RPMI7951 (cell line): ENCODE results near the gene SUMO4. TPM values are rescaled to one million over a fixed set of nuclear protein-coding genes. Genes with fewer than 3 reads are reported as not detected.

Experiments used
- DNase-seq: peaks from one replicate; pipeline ENCODE4 v3.0.0-alpha.2; 2012; ENCODE audit warnings: low read depth
- total RNA-seq: library from RNA; depleted of rRNA; stranded (reverse); fragments of >200 nt; shearing (Covaris generic); gene quantifications from 2 replicates; pipeline ENCODE4 v1.2.3, GENCODE V29; 2014; rRNA removed

Gene SUMO4
- total RNA-seq = 0.78 and 0.84 TPM in 2 replicates

DNA sequence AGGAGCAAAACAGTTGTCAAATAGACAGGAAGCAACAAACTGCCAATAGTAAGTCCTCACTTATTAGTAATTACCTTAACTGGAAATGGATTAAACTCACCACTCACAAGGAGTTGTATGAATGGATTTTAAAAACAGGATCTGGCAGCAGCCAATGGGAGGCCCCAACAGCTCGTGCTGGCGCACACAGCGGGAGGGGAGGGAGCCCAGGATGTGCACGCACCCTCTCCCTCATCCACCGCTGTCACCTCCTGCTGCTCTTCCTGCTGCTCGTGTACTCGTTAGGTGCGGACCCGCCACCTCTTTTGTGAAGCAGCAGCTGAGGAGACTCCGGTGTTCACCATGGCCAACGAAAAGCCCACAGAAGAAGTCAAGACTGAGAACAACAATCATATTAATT, at the start of gene SUMO4:
Gene SUMO4, plus strand, starts transcription at position 213 of the 400 bp plus-strand sequence. Its CDS starts 130 bp downstream, at position 343.
- no peak for DNase-seq

DNA sequence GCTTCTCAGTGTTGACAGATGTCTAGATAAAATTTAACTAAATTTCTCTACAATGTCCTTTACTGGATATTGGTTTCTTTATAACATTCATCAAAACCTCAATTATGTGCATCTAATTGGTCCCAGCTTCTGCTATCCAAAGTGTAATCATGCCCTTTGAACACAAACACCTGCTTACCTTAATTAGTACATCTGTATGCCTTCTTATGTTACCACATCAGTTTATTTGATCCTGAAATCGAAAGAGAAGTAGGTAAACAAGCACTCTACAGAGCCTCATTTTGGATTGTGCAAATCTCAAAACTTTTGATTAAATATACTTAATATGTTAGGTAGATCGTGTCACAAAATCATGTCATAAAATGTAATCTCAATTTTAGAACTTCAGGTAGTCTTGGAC, 46.1 kb upstream of the SUMO4 start:
- no peak for DNase-seq

DNA sequence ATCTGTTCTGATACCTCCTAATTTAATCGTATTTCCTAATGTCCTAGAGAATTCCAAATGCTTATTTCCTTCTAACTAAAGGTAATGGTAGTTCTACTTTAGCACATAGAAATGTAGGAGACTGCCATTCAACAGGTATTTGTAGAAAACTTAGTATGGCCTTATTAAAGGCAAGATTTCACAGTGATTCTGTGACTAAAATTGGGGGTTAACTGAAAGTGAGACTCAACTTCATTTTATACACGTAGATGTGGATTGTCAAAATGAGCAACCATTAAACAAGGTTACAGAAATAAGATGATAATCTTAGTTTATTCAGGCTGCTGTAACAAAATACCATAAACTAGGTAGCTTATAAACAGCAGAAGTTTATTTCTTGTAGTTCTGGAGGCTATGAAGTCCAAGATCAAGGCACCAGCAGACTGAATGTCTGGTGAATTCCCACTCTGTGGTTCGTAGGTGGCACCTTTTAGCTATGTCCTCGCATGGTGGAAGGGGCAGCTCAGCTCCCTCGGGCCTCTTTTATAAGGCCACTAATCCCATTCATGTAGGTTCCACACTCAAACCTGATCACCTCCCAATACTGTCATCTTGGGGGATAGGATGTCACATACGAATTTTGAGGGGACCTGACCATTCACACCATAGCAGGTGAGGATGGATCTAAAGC, 43.8 kb upstream of the SUMO4 start:
- DNase-seq = no peak

DNA sequence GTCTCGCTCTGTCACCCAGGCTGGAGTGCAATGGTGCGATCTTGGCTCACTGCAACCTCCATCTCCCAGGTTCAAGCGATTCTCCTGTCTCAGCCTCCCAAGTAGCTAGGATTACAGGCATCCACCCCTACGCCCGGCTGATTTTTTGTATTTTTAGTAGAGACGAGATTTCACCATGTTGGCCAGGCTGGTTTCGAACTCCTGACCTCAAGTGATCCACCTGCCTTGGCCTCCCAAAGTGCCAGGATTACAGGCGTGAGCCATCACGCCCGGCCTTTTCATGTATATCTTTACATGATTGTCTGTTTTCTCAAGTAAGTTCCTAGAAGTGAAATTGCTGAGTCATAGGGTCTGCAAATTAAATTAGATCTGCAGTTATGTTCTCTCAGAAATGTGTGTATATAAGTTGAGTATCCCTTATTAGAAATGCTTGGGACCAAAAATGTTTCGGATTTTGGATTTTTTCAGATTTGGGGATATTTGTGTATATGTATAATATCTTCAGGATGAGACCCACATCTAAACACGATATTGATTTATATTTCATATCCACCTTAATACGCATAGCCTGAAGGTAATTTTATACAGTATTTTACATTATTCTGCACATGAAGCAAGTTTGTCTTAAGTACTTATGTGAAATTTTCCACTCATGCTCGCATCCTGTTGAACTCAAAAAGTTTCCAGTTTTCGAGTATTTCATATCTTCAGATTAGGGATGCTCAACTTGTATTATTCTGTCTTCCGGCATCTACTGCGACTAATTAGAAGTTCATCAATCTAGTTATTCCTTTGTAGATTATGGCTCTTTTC, 42.1 kb upstream of the SUMO4 start:
- DNase-seq = no peak

DNA sequence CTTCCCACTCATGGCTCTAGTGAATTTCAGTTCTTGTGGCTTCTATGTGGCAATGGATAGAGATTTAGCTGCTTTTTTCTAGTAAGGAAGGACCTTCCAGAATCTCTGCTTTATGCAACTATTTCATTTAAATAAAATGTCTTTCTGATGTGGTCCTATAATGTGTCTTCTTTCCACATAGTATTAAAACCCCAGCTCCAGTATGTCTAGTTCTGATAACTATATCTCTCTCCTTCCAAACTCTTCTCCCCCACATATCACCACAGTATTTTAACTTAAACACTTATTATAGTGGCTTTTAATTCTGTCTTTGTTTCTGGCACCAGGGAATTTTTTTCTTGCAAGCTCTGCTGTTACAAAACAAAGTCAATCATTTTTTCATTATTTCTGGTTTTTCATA, 40.6 kb upstream of the SUMO4 start:
- no peak for DNase-seq

DNA sequence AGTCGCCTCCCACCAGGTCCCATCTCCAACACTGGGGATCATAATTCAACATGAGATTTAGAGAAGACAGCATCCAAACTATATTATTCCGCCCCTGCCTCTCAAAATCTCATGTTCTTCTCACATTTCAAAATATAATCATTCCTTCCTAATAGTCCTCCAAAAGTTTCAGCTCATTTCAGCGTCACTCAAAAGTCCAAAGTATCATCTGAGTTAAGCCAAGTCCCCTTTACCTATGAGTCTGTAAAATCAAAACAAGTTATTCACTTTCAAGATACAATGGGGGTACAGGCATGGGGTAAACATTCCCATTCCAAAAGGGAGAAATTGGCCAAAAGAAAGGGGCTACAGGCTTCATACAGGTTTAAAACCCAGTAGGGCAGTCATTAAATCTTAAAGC, 39.5 kb upstream of the SUMO4 start:
- DNase-seq = no peak

DNA sequence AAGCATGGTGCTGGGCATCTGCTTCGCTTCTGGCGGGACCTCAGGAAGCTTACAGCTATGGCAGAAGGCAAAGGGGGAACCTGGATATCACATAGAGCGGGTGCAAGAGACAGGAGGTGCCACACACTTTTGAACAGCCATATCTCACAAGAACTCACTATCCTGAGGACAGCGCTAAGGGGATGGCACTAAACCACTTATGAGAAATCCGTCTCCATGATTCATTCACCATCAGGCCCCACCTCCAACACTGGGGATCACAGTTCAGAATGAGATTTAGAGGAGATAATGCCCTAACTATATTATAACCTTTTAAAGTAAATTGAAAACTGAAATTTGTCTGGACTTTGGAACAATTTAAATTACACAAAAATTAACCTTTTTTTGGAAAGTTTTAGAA, 37.8 kb upstream of the SUMO4 start:
- peak; percentile 31 for DNase-seq

DNA sequence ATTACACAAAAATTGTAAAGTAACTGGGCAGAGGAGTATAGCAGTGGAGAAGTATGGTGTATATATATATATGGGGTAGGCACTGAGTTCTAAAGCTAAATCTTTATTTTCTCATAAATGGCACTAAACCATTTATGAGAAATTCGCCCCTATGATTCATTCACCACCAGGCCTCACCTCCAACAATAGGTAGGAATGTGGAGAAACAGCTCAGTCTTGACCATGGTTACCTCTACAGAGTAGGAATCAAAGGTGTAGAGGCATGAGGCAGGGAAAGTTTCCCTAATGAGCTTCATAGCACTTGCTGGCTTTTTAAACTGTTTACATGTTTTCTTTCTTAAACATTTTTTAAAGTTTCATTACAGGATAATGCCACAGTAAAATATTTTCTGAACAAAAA, 36.9 kb upstream of the SUMO4 start:
- no peak for DNase-seq

DNA sequence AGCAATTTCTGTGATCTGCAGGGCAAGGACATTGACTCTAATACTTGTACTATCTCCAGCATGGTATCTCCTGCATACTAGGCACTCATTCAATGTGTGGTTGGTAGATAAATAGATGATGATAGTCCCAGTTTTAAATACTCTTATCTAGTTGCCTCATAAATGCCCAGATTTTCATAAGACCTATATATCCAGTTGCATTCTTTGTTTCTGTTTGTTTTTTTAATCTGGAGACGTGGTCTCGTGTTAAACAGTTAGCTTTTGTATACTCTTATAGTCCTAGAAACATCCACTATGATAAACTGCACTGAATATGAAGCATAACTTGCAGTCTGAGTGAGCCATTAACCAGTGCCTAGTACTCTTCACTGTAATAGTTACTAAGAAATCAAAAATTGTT, 35.5 kb upstream of the SUMO4 start:
- DNase-seq = no peak

DNA sequence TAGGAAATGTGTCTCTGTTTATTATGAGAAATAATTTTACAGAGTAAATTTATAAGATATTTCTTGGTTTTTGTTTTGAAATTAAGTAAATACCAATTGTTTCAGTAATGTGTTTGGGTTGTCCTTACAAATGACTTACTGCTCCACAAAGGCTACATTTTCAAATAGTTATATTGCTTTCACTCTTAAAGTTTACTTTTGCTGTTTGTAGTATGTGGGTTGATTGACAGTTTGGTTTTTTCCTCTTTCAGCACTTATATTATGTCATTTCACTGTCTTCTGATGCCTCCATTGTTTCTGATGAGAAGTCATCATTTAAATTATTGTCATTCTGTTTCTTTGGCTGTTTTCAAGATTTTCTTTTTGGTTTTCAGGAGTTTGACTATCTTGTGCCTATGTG, 34.9 kb upstream of the SUMO4 start:
- no peak for DNase-seq

DNA sequence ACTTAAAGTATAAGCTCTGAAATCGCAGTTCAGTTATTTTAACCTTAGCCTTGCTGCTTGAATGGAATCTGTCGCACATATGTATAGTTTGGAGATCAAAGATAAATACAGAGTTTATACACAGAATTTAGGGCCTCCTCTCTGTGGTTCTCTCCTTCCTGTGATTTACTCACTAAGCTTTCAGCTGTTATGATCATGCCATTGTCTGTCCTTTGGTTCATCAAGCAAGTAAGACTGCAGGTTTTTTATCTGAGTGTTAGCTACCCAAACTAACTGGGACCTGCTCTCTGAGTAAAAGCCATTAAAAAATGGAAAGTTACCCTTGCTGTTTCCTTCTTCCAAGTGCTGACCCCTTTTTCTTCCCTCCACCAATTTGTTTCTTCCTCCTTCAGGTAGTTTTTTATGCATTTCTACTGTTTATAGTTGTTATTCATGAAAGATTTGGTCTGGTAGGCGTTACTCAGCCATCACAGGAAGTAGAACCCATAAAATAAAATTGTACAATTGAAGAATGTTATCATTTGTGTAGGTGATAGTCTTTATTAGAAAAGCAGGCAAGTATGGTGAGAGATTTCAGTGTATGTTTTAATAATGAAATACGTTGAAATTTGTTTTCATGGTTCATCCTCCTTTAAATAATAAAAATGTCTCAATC, 33.7 kb upstream of the SUMO4 start:
- DNase-seq = no peak

DNA sequence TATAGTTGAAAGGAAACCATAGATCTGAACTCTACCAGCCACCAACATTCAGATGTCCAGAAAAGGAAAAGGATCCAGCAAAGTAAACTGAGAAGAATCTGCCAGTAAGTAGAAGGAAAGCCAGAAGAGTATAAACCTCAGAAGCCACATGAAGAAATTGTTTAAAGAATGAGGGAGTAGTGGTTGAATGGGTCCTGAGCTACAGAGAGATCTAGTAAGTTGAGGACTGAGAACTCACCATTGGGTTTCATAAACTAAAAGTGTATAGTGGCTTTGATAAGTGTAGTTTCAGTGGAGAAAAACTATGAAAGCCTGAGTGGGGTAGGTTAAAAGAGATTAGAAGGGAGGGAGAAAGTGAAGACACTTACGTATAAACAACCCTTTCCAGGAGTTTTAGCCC, 32.0 kb upstream of the SUMO4 start:
- no peak for DNase-seq

DNA sequence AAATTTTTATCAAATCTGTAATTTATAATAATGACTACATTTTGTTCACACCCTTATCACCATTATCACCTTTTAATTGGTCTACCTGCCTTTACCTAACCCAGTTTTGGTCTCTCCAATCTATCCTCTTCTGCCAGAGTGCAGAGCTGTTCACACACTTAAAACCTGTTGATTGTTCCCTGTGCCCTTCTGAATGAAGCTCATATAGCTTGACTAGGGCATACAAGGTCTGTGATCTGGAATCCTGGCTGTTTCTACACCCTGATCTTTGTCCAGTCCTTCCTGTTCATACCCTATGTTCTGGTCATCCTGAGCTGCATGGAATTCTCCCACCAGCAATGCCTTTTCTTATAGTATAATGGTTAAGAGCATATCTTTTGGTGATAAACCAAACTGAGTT, 28.9 kb upstream of the SUMO4 start:
- DNase-seq = no peak

DNA sequence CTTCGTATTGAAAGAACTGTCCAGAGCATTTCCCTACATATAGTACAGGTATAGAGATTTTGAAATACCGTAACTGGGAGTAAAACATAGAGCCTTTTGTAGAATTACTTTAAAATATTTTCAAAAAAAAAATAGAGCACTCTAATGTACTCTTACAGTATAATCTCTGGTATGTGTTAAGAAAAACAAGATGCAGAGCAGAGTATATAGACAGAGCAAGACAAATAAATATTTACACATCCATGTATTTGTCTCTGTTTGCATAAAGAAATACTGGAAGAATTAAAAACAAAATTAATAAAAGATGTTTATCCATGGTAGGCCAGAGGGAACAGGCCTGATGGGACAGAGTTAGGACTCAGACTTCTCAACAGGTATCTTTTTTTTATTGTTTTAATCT, 28.0 kb upstream of the SUMO4 start:
- DNase-seq = no peak

DNA sequence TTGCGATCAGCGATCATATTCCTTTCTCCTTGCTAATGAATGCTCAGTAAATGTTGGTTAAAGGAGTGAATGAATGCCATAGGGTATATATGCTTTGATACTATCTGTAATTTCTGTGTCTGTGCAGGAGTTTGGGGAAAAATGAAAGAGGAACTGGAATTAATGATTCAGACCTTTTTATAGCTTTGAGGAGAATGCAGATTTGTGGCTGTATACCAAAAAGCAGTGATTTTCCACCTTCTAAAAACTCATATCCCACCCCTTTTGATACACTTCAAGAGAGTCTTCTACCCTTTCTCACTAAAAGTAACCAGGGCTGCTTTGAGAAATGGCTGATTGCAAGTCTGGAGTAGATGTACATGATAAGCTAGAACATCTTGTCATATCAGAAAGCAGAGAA, 26.6 kb upstream of the SUMO4 start:
- no peak for DNase-seq

DNA sequence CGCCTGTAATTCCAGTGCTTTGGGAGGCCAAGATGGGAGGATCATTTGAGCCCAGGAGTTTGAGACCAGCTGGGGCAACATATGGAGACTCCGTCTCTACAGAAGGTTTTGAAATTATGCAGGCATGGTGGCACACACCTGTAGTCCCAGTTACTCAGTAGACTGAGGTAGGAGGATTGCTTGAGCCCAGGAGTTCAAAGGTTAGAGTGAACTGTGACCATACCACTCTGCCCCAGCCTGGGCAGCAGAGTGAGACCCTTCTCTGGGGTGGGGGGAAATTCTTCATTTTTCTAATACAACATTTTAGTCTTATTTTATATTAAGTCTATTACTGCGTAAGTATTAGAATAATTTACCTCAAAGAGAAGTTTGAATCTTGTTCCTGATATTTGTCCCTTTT, 20.1 kb upstream of the SUMO4 start:
- no peak for DNase-seq

DNA sequence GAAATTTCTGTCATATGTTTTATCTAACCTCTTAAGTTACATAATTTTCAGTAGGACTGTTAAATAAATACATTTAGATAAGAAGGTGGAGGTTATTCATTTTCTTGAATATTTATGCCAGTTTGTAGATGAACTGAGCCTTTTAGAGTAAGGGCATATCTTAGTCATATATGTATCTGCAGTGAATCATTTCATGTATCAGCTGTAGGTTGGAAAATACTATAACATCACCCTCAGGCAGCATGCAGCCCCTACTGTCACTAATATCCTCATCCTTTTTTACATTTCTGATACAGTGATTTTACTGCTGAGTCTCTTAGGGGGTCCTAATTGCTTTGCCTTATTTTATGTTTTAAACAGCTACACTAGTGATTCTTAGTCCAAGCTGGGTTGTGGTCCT, 19.5 kb upstream of the SUMO4 start:
- no peak for DNase-seq

DNA sequence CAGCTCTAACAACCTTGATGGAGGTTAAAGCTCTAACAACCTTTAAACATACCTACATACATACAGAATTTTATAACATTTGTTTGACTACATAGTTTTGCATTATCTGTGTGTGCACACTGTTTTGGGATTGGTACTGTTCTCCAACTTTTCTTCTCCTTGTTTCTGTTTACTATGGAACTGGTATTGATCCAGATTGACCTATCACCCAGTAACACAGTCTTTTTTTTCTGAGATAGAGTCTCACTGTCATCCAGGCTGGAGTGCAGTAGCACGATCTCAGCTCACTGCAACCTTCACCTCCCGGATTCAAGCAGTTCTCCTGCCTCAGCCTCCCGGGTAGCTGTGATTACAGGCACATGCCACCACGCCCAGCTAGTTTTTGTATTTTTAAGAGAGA, 16.7 kb upstream of the SUMO4 start:
- no peak for DNase-seq

DNA sequence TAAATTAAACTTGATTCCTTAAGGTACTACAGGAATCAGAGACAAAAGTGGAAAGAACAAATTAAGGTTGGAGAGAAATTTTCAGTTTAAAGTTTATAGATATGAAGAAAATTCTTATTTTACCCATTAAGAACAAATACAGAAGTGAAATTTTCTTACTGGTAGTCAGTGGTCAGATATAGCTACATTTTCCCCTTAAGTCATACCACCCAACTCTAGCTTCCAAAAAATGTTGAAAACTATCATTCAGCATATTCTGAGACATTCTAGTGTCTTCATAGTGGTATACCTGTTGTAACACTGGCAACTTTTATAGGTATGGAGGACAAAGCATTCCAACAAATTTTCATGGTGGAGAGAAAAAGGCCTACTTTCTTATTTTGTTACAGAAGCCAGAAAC, 15.6 kb upstream of the SUMO4 start:
- DNase-seq = no peak

DNA sequence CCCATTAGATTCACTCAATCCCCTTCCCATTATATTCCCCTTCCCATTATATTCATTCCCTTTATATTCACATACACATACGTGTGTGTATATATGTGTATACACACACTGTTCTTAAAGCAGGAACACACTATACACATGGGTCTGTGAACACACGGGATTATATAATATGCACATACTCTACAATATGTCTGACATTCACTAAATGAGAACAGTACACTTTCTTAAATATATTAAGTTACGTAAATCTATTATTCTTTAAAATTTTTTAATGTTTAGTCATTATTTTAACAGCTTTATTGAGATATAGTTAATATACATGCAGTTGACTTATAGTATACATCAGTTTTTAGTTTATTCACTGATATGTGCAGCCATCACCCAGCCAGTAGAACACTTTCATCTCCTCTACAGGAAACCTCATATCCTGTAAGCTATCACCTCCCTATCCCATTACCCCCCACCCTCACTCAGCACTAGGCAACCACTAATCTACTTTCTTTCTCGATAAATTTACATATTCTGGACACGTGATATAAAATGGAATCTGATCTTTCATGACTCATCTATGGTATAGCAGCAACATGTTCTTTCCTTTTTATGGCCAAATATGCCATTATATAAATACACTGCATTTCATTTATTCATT, 13.9 kb upstream of the SUMO4 start:
- DNase-seq = no peak

DNA sequence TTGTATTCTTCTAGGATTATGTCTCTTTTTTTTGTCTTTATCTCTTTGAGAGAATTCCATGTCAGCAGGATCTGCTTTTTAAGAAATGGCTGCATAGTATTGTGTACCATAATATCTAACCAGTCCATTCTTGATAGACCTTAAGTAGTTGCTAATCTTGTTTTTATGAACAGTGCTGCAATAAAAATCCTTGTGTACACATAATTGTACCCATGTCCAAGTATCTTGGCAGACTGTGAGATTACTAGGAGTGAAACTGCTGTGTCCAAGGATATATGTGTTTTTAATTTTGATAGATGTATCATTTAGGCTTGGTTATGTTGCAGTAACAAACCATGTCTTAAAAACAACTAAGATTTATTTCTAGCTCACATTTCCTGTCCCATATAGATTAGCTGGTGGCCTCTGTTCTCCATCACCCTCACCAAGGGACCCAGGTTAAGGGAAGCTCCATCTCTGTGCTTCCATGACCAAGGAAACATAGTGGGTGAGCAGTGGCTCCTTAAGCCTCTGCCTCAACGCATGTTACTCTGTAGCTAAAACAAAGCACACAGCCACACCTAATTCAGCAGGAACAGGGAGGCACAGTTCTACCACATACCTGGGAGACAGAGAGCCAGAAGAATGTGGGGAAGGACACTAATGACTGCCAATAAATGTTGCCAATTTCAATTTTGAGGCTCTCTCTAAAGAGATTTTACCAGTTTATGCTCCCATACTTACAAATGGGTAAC, 12.1 kb upstream of the SUMO4 start:
- no peak for DNase-seq
